Mesenchymal stem cell (in vitro differentiated cells and primary cell): ENCODE data around the gene SIGLEC9.
A peak's percentile ranks its signal among the peaks of the same experiment; 100 is the strongest.

Experiments used
- DNase-seq: peaks from one replicate; pipeline ENCODE4 v3.0.0-alpha.2; 2013
- H2AFZ ChIP-seq: one replicate; pipeline ENCODE4 v1.6.1; 2013; ENCODE audit warnings: low read depth, mild to moderate bottlenecking, control low read depth, inconsistent platforms, low read length, moderate library complexity
- H2AK5ac ChIP-seq: 2 replicates; pipeline ENCODE4 v1.6.1; 2013; ENCODE audit warnings: low read length, moderate library complexity, mild to moderate bottlenecking, inconsistent platforms; ENCODE audit not compliant: severe bottlenecking
- H2BK120ac ChIP-seq: one replicate; pipeline ENCODE4 v1.6.1; 2013; ENCODE audit warnings: low read depth, mild to moderate bottlenecking, inconsistent platforms, low read length, moderate library complexity
- H2BK12ac ChIP-seq, 2 experiments: one replicate each; pipeline ENCODE4 v1.6.1; 2013; ENCODE audit warnings: inconsistent platforms in 2 of 2, low read length in 2 of 2, mild to moderate bottlenecking in 2 of 2, moderate library complexity in 2 of 2, control low read depth in 1 of 2
- H2BK15ac ChIP-seq: one replicate; pipeline ENCODE4 v1.6.1; 2013; ENCODE audit warnings: mild to moderate bottlenecking, low read depth, inconsistent platforms; ENCODE audit not compliant: poor library complexity, severe bottlenecking
- H2BK5ac ChIP-seq: 2 replicates; pipeline ENCODE4 v1.6.1; 2013; ENCODE audit warnings: low read depth, mild to moderate bottlenecking, low read length, control low read depth, inconsistent platforms; ENCODE audit not compliant: poor library complexity, severe bottlenecking
- H3K14ac ChIP-seq, 2 experiments: one replicate each; pipeline ENCODE4 v1.6.1; 2013; ENCODE audit warnings: inconsistent platforms in 2 of 2, low read length in 2 of 2, control low read depth in 1 of 2, mild to moderate bottlenecking in 1 of 2, moderate library complexity in 1 of 2
- H3K18ac ChIP-seq, 2 experiments: one replicate each; pipeline ENCODE4 v1.6.1; 2013; ENCODE audit warnings: inconsistent platforms in 2 of 2, low read length in 2 of 2, control low read depth in 1 of 2, low read depth in 1 of 2, mild to moderate bottlenecking in 1 of 2
- H3K23ac ChIP-seq, 2 experiments: one replicate each; pipeline ENCODE4 v1.6.1; 2013; ENCODE audit warnings: inconsistent platforms in 2 of 2, low read length in 2 of 2, mild to moderate bottlenecking in 2 of 2, moderate library complexity in 2 of 2, control low read depth in 1 of 2
- H3K27ac ChIP-seq: 2 replicates; pipeline ENCODE4 v1.5.1; 2013; ENCODE audit warnings: mild to moderate bottlenecking, moderate library complexity, low read length, control low read depth, inconsistent platforms; ENCODE audit not compliant: poor library complexity, severe bottlenecking
- H3K27me3 ChIP-seq, 2 experiments: 2 replicates each; pipeline versions ENCODE4 v1.6.1 to v1.7.0; 2013; ENCODE audit warnings: low read length in 2 of 2, mild to moderate bottlenecking in 2 of 2, moderate library complexity in 2 of 2, control low read depth in 1 of 2, inconsistent platforms in 1 of 2; ENCODE audit not compliant: control insufficient read depth in 1 of 2, insufficient read depth in 1 of 2
- H3K36me3 ChIP-seq, 2 experiments: 2 replicates each; pipeline versions ENCODE4 v1.6.1 to v1.7.0; 2013; ENCODE audit warnings: low read length in 2 of 2, control low read depth in 1 of 2, inconsistent platforms in 1 of 2, low read depth in 1 of 2, mild to moderate bottlenecking in 1 of 2; ENCODE audit not compliant: insufficient read depth in 2 of 2, control insufficient read depth in 1 of 2
- H3K4ac ChIP-seq, 2 experiments: one replicate each; pipeline ENCODE4 v1.6.1; 2013; ENCODE audit warnings: inconsistent platforms in 2 of 2, low read length in 2 of 2, mild to moderate bottlenecking in 2 of 2, moderate library complexity in 2 of 2, control low read depth in 1 of 2, low read depth in 1 of 2
- H3K4me1 ChIP-seq: 2 replicates; pipeline ENCODE4 v1.6.1; 2013; ENCODE audit warnings: low read depth, low read length, control low read depth; ENCODE audit not compliant: control insufficient read depth, insufficient read depth
- H3K4me2 ChIP-seq: 2 replicates; pipeline ENCODE4 v1.6.1; 2013; ENCODE audit warnings: low read length, mild to moderate bottlenecking, inconsistent platforms; ENCODE audit not compliant: poor library complexity, severe bottlenecking
- H3K4me3 ChIP-seq, 2 experiments: 2 replicates each; pipeline versions ENCODE4 v1.5.1 to v1.7.0; 2013; ENCODE audit warnings: low read length in 2 of 2, mild to moderate bottlenecking in 2 of 2, control low read depth in 1 of 2, low read depth in 1 of 2; ENCODE audit not compliant: insufficient read depth in 1 of 2
- H3K79me1 ChIP-seq: replicated peaks from 2 replicates; pipeline ENCODE4 v1.6.1; 2013; ENCODE audit warnings: mild to moderate bottlenecking, control low read depth, low read length, inconsistent platforms; ENCODE audit not compliant: poor library complexity, severe bottlenecking
- H3K9ac ChIP-seq: 2 replicates; pipeline ENCODE4 v1.7.0; 2013; ENCODE audit warnings: mild to moderate bottlenecking, low read length, moderate library complexity
- H3K9me3 ChIP-seq: 2 replicates; pipeline ENCODE4 v1.7.0; 2013; ENCODE audit warnings: mild to moderate bottlenecking, low read length; ENCODE audit not compliant: control insufficient read depth
- H4K8ac ChIP-seq: one replicate; pipeline ENCODE4 v1.6.1; 2013; ENCODE audit warnings: inconsistent platforms, mild to moderate bottlenecking, low read length, moderate library complexity
- H4K91ac ChIP-seq: one replicate; pipeline ENCODE4 v1.6.1; 2013; ENCODE audit warnings: mild to moderate bottlenecking, low read length, inconsistent platforms
- WGBS: methylation state at CpG from one replicate; pipeline ENCODE4 v1.1.7; 2013; ENCODE audit warnings: mixed read lengths; 5-methylcytosine and 5-hydroxymethylcytosine counted together

SIGLEC9 gene

DNA sequence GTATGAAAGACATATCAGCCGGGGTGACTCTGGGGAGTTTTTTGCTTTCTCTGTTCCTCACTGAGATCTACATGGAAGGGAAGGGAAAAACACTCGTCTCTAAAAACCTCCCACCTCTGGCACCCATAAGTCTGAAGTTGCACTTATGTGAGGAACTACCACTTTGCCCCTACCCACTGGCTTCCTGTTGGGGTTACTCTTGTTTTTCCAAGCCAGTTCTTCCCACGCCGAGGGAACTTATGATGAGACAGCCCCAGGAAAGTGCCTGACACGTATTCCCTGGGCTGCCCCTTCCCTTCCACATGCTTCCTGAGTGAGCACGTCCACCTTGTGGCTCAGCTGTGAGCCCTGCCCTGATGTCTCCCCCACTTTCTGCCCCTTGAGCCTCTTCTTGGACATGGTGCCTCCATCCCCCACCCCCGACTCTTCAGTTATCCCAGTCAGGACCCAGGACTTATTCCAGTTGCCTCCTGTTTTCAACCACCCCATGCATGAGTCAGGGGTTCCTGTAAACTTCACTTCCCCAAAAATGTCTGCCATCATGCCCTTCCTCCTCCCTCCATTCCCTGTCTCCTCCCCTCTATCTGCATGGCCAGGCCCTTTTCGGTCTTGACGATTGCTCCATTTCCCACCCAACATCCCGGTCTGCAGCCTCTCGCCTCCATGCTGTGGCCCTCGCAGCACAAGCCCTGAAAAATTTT lies 12.3 kb downstream of the SIGLEC9 start:
- WGBS = 83% methylated on average over 12 of the region's 12 CpGs
- H3K27ac ChIP-seq = no peak overlapping the region
- peak overlapping the region; percentile 97 for H2BK15ac ChIP-seq

DNA sequence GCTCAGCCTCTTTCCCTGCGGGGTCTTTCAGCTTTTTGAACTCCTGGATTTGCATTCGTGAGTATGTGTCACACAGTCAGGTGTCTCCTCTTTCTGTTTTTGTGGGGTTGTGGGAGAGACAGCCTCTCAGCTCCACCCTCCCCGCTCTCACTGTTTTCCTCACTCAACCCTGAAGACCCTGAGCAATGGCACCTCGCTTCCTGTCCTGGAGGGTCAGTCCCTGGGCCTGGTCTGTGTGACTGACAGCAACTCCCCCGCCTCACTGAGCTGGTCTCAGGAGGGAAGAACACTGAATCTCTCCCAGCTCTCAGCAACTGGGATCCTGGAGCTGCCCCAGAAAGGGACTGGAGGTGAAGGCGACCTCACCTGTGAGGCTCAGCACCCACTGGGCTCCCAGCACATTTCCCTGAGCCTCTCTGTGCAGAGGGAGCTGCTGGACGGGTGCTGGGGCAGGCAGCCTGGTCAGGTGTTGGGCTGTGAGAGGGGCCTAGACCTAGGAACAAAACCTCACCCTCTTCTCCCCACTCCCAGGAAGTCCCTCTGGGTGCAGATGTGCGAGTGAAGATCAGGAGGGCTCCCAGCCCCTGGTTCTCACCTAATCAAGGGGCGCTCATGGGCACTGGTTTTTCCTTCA lies 13.2 kb downstream of the SIGLEC9 start:
- 79% methylated on average over 8 of the region's 9 CpGs for WGBS
- Histone ChIP-seq H3K9ac (no peak overlapping the region), H3K14ac (peak overlapping the region in 1 of 2 experiments; percentile 45), H4K91ac (no peak overlapping the region), H3K79me1 (no peaks in the 10 kb centered on the region), H3K4me2 (no peak overlapping the region), H4K8ac (no peak overlapping the region), H2BK5ac (no peak overlapping the region), H2BK12ac (peak overlapping the region in 1 of 2 experiments; percentile 82), H3K4me1 (no peaks in the 10 kb centered on the region), H2BK120ac (no peak overlapping the region), H3K27me3 (peaks cover 0 to 41% of the 10 kb centered on the region in 2 experiments), H3K27ac (no peak overlapping the region), H3K23ac (no peak overlapping the region), H3K18ac (peak overlapping the region in 1 of 2 experiments; percentile 38), H2AK5ac (no peak overlapping the region), H3K36me3 (no peaks in the 10 kb centered on the region), H3K4ac (no peak overlapping the region), H2AFZ (no peak overlapping the region), H3K9me3 (peaks cover 7% of the 10 kb centered on the region), H2BK15ac (no peak overlapping the region), H3K4me3 (no peak overlapping the region)
- DNase-seq = no peak

More for the DNA sequence above, 12.3 kb downstream of the SIGLEC9 start:
- Histone ChIP-seq H4K91ac (no peak overlapping the region), H3K4me2 (no peak overlapping the region), H3K27me3 (peaks cover 0 to 36% of the 10 kb centered on the region in 2 experiments), H3K9ac (no peak overlapping the region), H3K23ac (no peak overlapping the region), H3K4me3 (no peak overlapping the region), H2BK120ac (no peak overlapping the region), H2BK5ac (no peak overlapping the region), H2BK12ac (peak overlapping the region in 1 of 2 experiments; percentile 77), H2AK5ac (no peak overlapping the region), H2AFZ (no peak overlapping the region), H3K18ac (peak overlapping the region in 1 of 2 experiments; percentile 21), H4K8ac (no peak overlapping the region), H3K79me1 (no peaks in the 10 kb centered on the region), H3K36me3 (no peaks in the 10 kb centered on the region), H3K4me1 (no peaks in the 10 kb centered on the region), H3K14ac (no peak overlapping the region), H3K9me3 (peaks cover 7% of the 10 kb centered on the region), H3K4ac (no peak overlapping the region)
- no peak for DNase-seq

DNA sequence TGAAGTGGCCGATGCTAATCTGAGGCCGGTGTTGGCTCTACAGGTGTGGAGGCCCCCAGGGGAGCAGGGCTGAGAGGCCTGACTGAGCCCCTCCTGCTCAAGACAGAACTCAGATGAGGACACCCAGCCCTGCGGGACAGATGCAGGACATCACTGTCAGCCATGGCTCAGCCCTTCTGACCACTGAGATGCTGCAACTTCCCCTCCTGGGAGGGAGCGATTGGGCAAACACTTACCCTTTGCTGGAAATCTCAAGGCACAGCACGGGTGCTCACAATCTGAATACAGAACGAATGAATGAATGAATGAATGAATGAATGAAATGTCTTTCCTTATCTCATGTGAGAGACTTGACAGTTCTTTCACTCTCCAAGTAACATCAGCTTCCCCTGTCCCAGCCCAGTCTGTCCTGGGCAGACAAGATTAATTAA lies 13.9 kb downstream of the SIGLEC9 start:
- no peak overlapping the region for H3K18ac ChIP-seq
- peak overlapping the region; percentile 28 for H4K8ac ChIP-seq
- H3K4me1 ChIP-seq = no peaks in the 10 kb centered on the region
- H2BK12ac ChIP-seq = no peak overlapping the region
- WGBS = 85% methylated on average over 4 of the region's 6 CpGs
- no peak overlapping the region for H3K27ac ChIP-seq
- H2BK5ac ChIP-seq = no peak overlapping the region
- no peak overlapping the region for H3K23ac ChIP-seq
- H2BK15ac ChIP-seq = no peak overlapping the region
- H3K79me1 ChIP-seq = no peaks in the 10 kb centered on the region
- H3K4ac ChIP-seq = no peak overlapping the region
- peak overlapping the region in 1 of 2 experiments; percentile 28 for H3K14ac ChIP-seq
- H3K9ac ChIP-seq = no peak overlapping the region
- H2AFZ ChIP-seq = no peak overlapping the region
- H4K91ac ChIP-seq = no peak overlapping the region
- peaks cover 7% of the 10 kb centered on the region for H3K9me3 ChIP-seq
- H3K27me3 ChIP-seq = peaks cover 0 to 42% of the 10 kb centered on the region in 2 experiments
- no peak overlapping the region for H2AK5ac ChIP-seq
- no peaks in the 10 kb centered on the region for H3K36me3 ChIP-seq
- DNase-seq = no peak
- H2BK120ac ChIP-seq = no peak overlapping the region
- no peak overlapping the region for H3K4me3 ChIP-seq
- no peak overlapping the region for H3K4me2 ChIP-seq

GRCh38 chr19:51139299-51140014 lies 14.8 kb downstream of the SIGLEC9 start:
- no peak overlapping the region for H3K4me2 ChIP-seq

More at GRCh38 chr19:51139299-51140014, 14.8 kb downstream of the SIGLEC9 start:
- Histone ChIP-seq H3K27ac (no peak overlapping the region), H3K4me1 (no peaks in the 10 kb centered on the region), H2BK15ac (no peak overlapping the region), H2BK5ac (no peak overlapping the region), H2AFZ (no peak overlapping the region), H3K27me3 (peaks cover 0 to 45% of the 10 kb centered on the region in 2 experiments), H3K36me3 (no peaks in the 10 kb centered on the region), H4K8ac (no peak overlapping the region), H3K4me3 (no peak overlapping the region), H2AK5ac (no peak overlapping the region), H3K4ac (no peak overlapping the region), H3K9ac (no peak overlapping the region), H3K9me3 (peaks cover 7% of the 10 kb centered on the region), H3K18ac (no peak overlapping the region), H2BK12ac (no peak overlapping the region), H3K14ac (no peak overlapping the region), H3K79me1 (no peaks in the 10 kb centered on the region), H4K91ac (no peak overlapping the region), H3K23ac (no peak overlapping the region), H2BK120ac (no peak overlapping the region)
- WGBS = 77% methylated on average over 4 of the region's 4 CpGs
- DNase-seq = no peak
